Endodermal cell (in vitro differentiated cells): Measurements from ENCODE around the gene RAB40C. TPM values are rescaled to one million over a fixed set of nuclear protein-coding genes. Genes with fewer than 3 reads are reported as not detected.

Experiments
- DNase-seq: peaks from one replicate; pipeline ENCODE4 v3.0.0-alpha.2; 2017
- H3K27ac ChIP-seq: 2 replicates; pipeline ENCODE4 v1.5.1; 2013; ENCODE audit warnings: mild to moderate bottlenecking, low read depth, low read length, moderate library complexity
- H3K27me3 ChIP-seq: 2 replicates; pipeline ENCODE4 v1.6.1; 2013; ENCODE audit warnings: mild to moderate bottlenecking, low read length, moderate library complexity; ENCODE audit not compliant: insufficient read depth, control insufficient read depth, poor library complexity, severe bottlenecking
- H3K36me3 ChIP-seq: 2 replicates; pipeline ENCODE4 v1.7.0; 2013; ENCODE audit warnings: mild to moderate bottlenecking, low read length, moderate library complexity; ENCODE audit not compliant: control insufficient read depth, insufficient read depth
- H3K4me1 ChIP-seq: one replicate; pipeline ENCODE4 v1.7.0; 2013; ENCODE audit warnings: low read length; ENCODE audit not compliant: control insufficient read depth, insufficient read depth
- H3K4me3 ChIP-seq: 2 replicates; pipeline ENCODE4 v1.5.1; 2013; ENCODE audit warnings: mild to moderate bottlenecking, low read length, moderate library complexity
- H3K9ac ChIP-seq: 2 replicates; pipeline ENCODE4 v1.6.1; 2013; ENCODE audit warnings: mild to moderate bottlenecking, low read length, moderate library complexity; ENCODE audit not compliant: poor library complexity, severe bottlenecking; ENCODE audit errors: extremely low read depth
- H3K9me3 ChIP-seq: 2 replicates; pipeline ENCODE4 v1.6.1; 2013; ENCODE audit warnings: mild to moderate bottlenecking, low read length, moderate library complexity; ENCODE audit not compliant: control insufficient read depth
- H3K27ac Mint-ChIP-seq: 2 replicates; pipeline ENCODE4 v1.8.0; 2020; ENCODE audit warnings: mixed read lengths
- H3K27me3 Mint-ChIP-seq: 2 replicates; pipeline ENCODE4 v1.8.0; 2021; ENCODE audit warnings: mild to moderate bottlenecking, mixed read lengths; ENCODE audit not compliant: insufficient read depth
- H3K36me3 Mint-ChIP-seq: 2 replicates; pipeline ENCODE4 v1.8.0; 2020; ENCODE audit warnings: low read depth, mixed read lengths
- H3K4me1 Mint-ChIP-seq: 2 replicates; pipeline ENCODE4 v1.8.0; 2020; ENCODE audit warnings: mixed read lengths
- H3K4me3 Mint-ChIP-seq: 2 replicates; pipeline ENCODE4 v1.8.0; 2020; ENCODE audit warnings: mild to moderate bottlenecking, moderate library complexity, mixed read lengths
- H3K9me3 Mint-ChIP-seq: 2 replicates; pipeline ENCODE4 v1.8.0; 2020; ENCODE audit warnings: mild to moderate bottlenecking, mixed read lengths
- CTCF ChIP-seq: fragments of 200-600 bp; sonication (generic); conservative IDR thresholded peaks from 2 replicates; pipeline ENCODE4 v1.5.0; 2021; ENCODE audit warnings: antibody characterized with exemption, mild to moderate bottlenecking
- whole genome bisulfite sequencing, 2 experiments: methylation state at CpG; one replicate each; pipeline versions ENCODE4 v1.1.5 to v1.1.7; 2013; ENCODE audit warnings: missing lambda C conversion rate in 2 of 2, mixed read lengths in 1 of 2; ENCODE audit not compliant: insufficient coverage in 1 of 2, insufficient read length in 1 of 2; 5-methylcytosine and 5-hydroxymethylcytosine counted together
- total RNA-seq, 2 donors: library from RNA; stranded (reverse); fragmentation: NEBNext Ultra II Directional in 1 of 2; extraction: Animal tissue kit (Norgen Biotek cat#: 25700) in 1 of 2; gene quantifications; 2 replicates in 1 of 2; 3 replicates in 1 of 2; pipeline ENCODE4 v1.2.1, GENCODE V29; 2021

Gene RAB40C
- total RNA-seq, 2 donors from 2014 or later: 21.3 to 25.9 TPM

- peaks cover 40% of the 10 kb centered on the region for H3K36me3 ChIP-seq
- WGBS, 2 experiments: 95% methylated on average over 20 to 40 of the region's 40 CpGs
Measured at GRCh38 chr16:671353-672131, 81.7 kb downstream of the RAB40C start.

GRCh38 chr16:672371-672770 lies 82.5 kb downstream of the RAB40C start:
- no peak for DNase-seq
- Histone ChIP-seq H3K9me3 (no peaks in the 10 kb centered on the region), H3K27me3 (no peaks in the 10 kb centered on the region), H3K4me1 (peaks cover 3% of the 10 kb centered on the region), H3K36me3 (peaks cover 40% of the 10 kb centered on the region), H3K9ac (no peak overlapping the region), H3K27ac (no peak overlapping the region), H3K4me3 (no peak overlapping the region)
- no peaks in the 10 kb centered on the region for H3K27me3 Mint-ChIP-seq
- H3K4me1 Mint-ChIP-seq: peaks cover 9% of the 10 kb centered on the region
- no peaks in the 10 kb centered on the region for H3K9me3 Mint-ChIP-seq
- no peak overlapping the region for H3K4me3 Mint-ChIP-seq
- no peak for TF ChIP-seq CTCF
- no peak overlapping the region for H3K27ac Mint-ChIP-seq
- WGBS, 2 experiments: 94 to 98% methylated on average over 13 to 19 of the region's 19 CpGs
- H3K36me3 Mint-ChIP-seq: peaks cover 18% of the 10 kb centered on the region

More at GRCh38 chr16:671353-672131, 81.7 kb downstream of the RAB40C start:
- peaks cover 18% of the 10 kb centered on the region for H3K36me3 Mint-ChIP-seq
- no peak overlapping the region for H3K27ac Mint-ChIP-seq
- Histone ChIP-seq H3K9me3 (no peaks in the 10 kb centered on the region), H3K27ac (no peak overlapping the region), H3K27me3 (no peaks in the 10 kb centered on the region), H3K4me1 (peaks cover 4% of the 10 kb centered on the region), H3K4me3 (no peak overlapping the region), H3K9ac (no peak overlapping the region)
- no peaks in the 10 kb centered on the region for H3K27me3 Mint-ChIP-seq
- H3K4me3 Mint-ChIP-seq: no peak overlapping the region
- H3K9me3 Mint-ChIP-seq: no peaks in the 10 kb centered on the region
- DNase-seq: no peak
- no peak for TF ChIP-seq CTCF
- peaks cover 9% of the 10 kb centered on the region for H3K4me1 Mint-ChIP-seq

DNA sequence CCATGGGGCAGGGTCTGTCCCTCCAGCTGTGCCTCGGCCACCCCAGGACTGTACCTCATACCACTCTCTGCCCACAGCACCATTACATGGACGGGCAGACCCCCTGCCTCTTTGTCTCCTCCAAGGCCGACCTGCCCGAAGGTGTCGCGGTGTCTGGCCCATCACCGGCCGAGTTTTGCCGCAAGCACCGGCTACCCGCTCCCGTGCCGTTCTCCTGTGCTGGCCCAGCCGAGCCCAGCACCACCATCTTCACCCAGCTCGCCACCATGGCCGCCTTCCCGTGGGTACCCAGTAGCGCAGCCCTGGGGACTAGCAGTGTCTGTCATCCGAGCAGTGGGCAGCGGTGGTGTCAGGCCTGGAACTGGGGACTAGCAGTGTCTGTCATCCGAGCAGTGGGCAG lies 83.0 kb downstream of the RAB40C start:
- no peaks in the 10 kb centered on the region for H3K4me1 ChIP-seq
- no peak overlapping the region for H3K27ac ChIP-seq
- H3K27ac Mint-ChIP-seq: no peak overlapping the region
- no peak overlapping the region for H3K4me3 ChIP-seq
- H3K36me3 Mint-ChIP-seq: peaks cover 16% of the 10 kb centered on the region
- no peaks in the 10 kb centered on the region for H3K27me3 ChIP-seq
- no peak overlapping the region for H3K4me3 Mint-ChIP-seq
- no peak overlapping the region for H3K9ac ChIP-seq
- H3K9me3 Mint-ChIP-seq: no peaks in the 10 kb centered on the region
- 97 to 98% methylated on average over 20 to 21 of the region's 21 CpGs for WGBS, 2 experiments
- no peaks in the 10 kb centered on the region for H3K9me3 ChIP-seq
- H3K4me1 Mint-ChIP-seq: peaks cover 6% of the 10 kb centered on the region
- peaks cover 40% of the 10 kb centered on the region for H3K36me3 ChIP-seq
- H3K27me3 Mint-ChIP-seq: no peaks in the 10 kb centered on the region
- no peak for DNase-seq
- TF ChIP-seq CTCF: no peak
